ENCODE results near the gene CFLAR. TPM values are rescaled to one million over a fixed set of nuclear protein-coding genes. Genes with fewer than 3 reads are reported as not detected.

Gene CFLAR
- total RNA-seq, 1 donor from 2014 or later: 46.1 TPM

- Mint-ChIP-seq H3K4me1 (ENCODE audit: low read depth) (peaks cover 11% of the 10 kb centered on the region), H3K27me3 (no peaks in the 10 kb centered on the region), H3K9me3 (ENCODE audit: low read depth) (no peaks in the 10 kb centered on the region), H3K36me3 (ENCODE audit: insufficient read depth) (peaks cover 11% of the 10 kb centered on the region), H3K27ac (peak overlapping the region; percentile 21), H3K4me3 (ENCODE audit: low read depth) (no peak overlapping the region)
- TF ChIP-seq CTCF (IDR thresholded peaks at IDR 0.05; ENCODE audit: unreplicated experiment): no peak
- no peak for DNase-seq (ENCODE audit: low spot score, unreplicated experiment)
These were observed 38.8 kb downstream of the CFLAR start for GRCh38 chr2:201154615-201155399.

- no peak overlapping the region for H3K27ac Mint-ChIP-seq
These were observed 40.1 kb downstream of the CFLAR start for GRCh38 chr2:201156036-201156435.

GRCh38 chr2:201156640-201157039 lies 40.7 kb downstream of the CFLAR start:
- H3K27ac Mint-ChIP-seq: no peak overlapping the region
- no peak for TF ChIP-seq CTCF (IDR thresholded peaks at IDR 0.05; ENCODE audit: unreplicated experiment)
- peaks cover 11% of the 10 kb centered on the region for H3K4me1 Mint-ChIP-seq (ENCODE audit: low read depth)
- no peak for DNase-seq (ENCODE audit: low spot score, unreplicated experiment)
- peaks cover 6% of the 10 kb centered on the region for H3K36me3 Mint-ChIP-seq (ENCODE audit: insufficient read depth)
- H3K9me3 Mint-ChIP-seq (ENCODE audit: low read depth): no peaks in the 10 kb centered on the region
- no peak overlapping the region for H3K4me3 Mint-ChIP-seq (ENCODE audit: low read depth)
- no peaks in the 10 kb centered on the region for H3K27me3 Mint-ChIP-seq

More at GRCh38 chr2:201156036-201156435, 40.1 kb downstream of the CFLAR start:
- peaks cover 11% of the 10 kb centered on the region for H3K4me1 Mint-ChIP-seq (ENCODE audit: low read depth)
- H3K36me3 Mint-ChIP-seq (ENCODE audit: insufficient read depth): peaks cover 8% of the 10 kb centered on the region
- H3K4me3 Mint-ChIP-seq (ENCODE audit: low read depth): no peak overlapping the region
- no peak for DNase-seq (ENCODE audit: low spot score, unreplicated experiment)
- H3K9me3 Mint-ChIP-seq (ENCODE audit: low read depth): no peaks in the 10 kb centered on the region
- TF ChIP-seq CTCF (IDR thresholded peaks at IDR 0.05; ENCODE audit: unreplicated experiment): no peak
- H3K27me3 Mint-ChIP-seq: no peaks in the 10 kb centered on the region

- no peaks in the 10 kb centered on the region for H3K27me3 Mint-ChIP-seq
- H3K27ac Mint-ChIP-seq: peak overlapping the region; percentile 93
- H3K36me3 Mint-ChIP-seq (ENCODE audit: insufficient read depth): peaks cover 8% of the 10 kb centered on the region
- H3K4me3 Mint-ChIP-seq (ENCODE audit: low read depth): no peak overlapping the region
- no peak for TF ChIP-seq CTCF (IDR thresholded peaks at IDR 0.05; ENCODE audit: unreplicated experiment)
- no peaks in the 10 kb centered on the region for H3K9me3 Mint-ChIP-seq (ENCODE audit: low read depth)
- no peak for DNase-seq (ENCODE audit: low spot score, unreplicated experiment)
- peaks cover 11% of the 10 kb centered on the region for H3K4me1 Mint-ChIP-seq (ENCODE audit: low read depth)
These were observed 41.7 kb downstream of the CFLAR start for GRCh38 chr2:201157694-201158093.

GRCh38 chr2:201158111-201158929 lies 42.4 kb downstream of the CFLAR start:
- H3K4me3 Mint-ChIP-seq (ENCODE audit: low read depth): no peak overlapping the region
- peak overlapping the region; percentile 93 for H3K27ac Mint-ChIP-seq
- no peaks in the 10 kb centered on the region for H3K9me3 Mint-ChIP-seq (ENCODE audit: low read depth)
- H3K36me3 Mint-ChIP-seq (ENCODE audit: insufficient read depth): peaks cover 8% of the 10 kb centered on the region
- TF ChIP-seq CTCF (IDR thresholded peaks at IDR 0.05; ENCODE audit: unreplicated experiment): peak; percentile 82
- peaks cover 11% of the 10 kb centered on the region for H3K4me1 Mint-ChIP-seq (ENCODE audit: low read depth)
- DNase-seq (ENCODE audit: low spot score, unreplicated experiment): peak; percentile 19
- no peaks in the 10 kb centered on the region for H3K27me3 Mint-ChIP-seq
